Measurements from ENCODE around the gene NECAB3. TPM values are rescaled to one million over a fixed set of nuclear protein-coding genes. Genes with fewer than 3 reads are reported as not detected.
A peak's percentile ranks its signal among the peaks of the same experiment; 100 is the strongest.

NECAB3 gene
- total and polyA plus RNA-seq, 2 of the 13 experiments (the other 11 are each of a cell fraction or from before 2014, with no cell fraction given), result 61.5 to 65.5 TPM

- TF ChIP-seq REST (IDR thresholded peaks at IDR 0.05; ENCODE audit: borderline replicate concordance in 1 of 2, low read depth in 1 of 2, low read length in 2 of 2), result 0 out of 4 replicates have a peak, but pooled peaks of 1 of the 2 experiments have one; percentile 10
- TF ChIP-seq GPBP1L1 (CRISPR knock-in tag; IDR thresholded peaks at IDR 0.05), result no peak
- peak; percentile 63 for TF ChIP-seq YEATS2 (CRISPR knock-in tag; IDR thresholded peaks at IDR 0.05; ENCODE audit: borderline replicate concordance)
- no peak for TF ChIP-seq SCMH1 (CRISPR knock-in tag; IDR thresholded peaks at IDR 0.05; ENCODE audit: borderline replicate concordance)
- TF ChIP-seq E2F5 (CRISPR knock-in tag; conservative IDR thresholded peaks at IDR 0.05), result no peak
- TF ChIP-seq ZNF850 (CRISPR knock-in tag; conservative IDR thresholded peaks at IDR 0.05), result peak; percentile 96
- TF ChIP-seq ZNF503 (CRISPR knock-in tag; IDR thresholded peaks at IDR 0.05), result 0 out of 2 replicates have a peak, but pooled peaks have one; percentile 52
- TF ChIP-seq ATF6 (CRISPR knock-in tag; conservative IDR thresholded peaks at IDR 0.05), result peak; percentile 37; the same call in 1 of the 2 replicates
- no peak for TF ChIP-seq U2AF1 (optimal IDR thresholded peaks at IDR 0.05; ENCODE audit: low read depth, low read length)
- TF ChIP-seq ZBTB10 (CRISPR knock-in tag; IDR thresholded peaks at IDR 0.05; ENCODE audit: borderline replicate concordance), result peak; percentile 77; the same call in 1 of the 2 replicates
- 0 out of 2 replicates have a peak, but pooled peaks have one; percentile 35 for TF ChIP-seq CREM (IDR thresholded peaks at IDR 0.05)
- TF ChIP-seq CREM (CRISPR knock-in tag; IDR thresholded peaks at IDR 0.05), result no peak
- TF ChIP-seq ZSCAN25 (CRISPR knock-in tag; IDR thresholded peaks at IDR 0.05), result peak; percentile 63; the same call in 1 of the 2 replicates
These were observed at the start of gene NECAB3 (continued) for GRCh38 chr20:33674294-33675135.
